HG03520 (cell line): ENCODE data around the gene LYPD4.

Experiments used
- ATAC-seq: cut with Tn5 transposase; IDR thresholded peaks from one replicate; pipeline ENCODE4 v1.9.1; 2021; ENCODE audit warnings: mild to moderate bottlenecking, moderate library complexity; ENCODE audit not compliant: unreplicated experiment

The LYPD4 gene, protein sequence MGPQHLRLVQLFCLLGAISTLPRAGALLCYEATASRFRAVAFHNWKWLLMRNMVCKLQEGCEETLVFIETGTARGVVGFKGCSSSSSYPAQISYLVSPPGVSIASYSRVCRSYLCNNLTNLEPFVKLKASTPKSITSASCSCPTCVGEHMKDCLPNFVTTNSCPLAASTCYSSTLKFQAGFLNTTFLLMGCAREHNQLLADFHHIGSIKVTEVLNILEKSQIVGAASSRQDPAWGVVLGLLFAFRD

DNA sequence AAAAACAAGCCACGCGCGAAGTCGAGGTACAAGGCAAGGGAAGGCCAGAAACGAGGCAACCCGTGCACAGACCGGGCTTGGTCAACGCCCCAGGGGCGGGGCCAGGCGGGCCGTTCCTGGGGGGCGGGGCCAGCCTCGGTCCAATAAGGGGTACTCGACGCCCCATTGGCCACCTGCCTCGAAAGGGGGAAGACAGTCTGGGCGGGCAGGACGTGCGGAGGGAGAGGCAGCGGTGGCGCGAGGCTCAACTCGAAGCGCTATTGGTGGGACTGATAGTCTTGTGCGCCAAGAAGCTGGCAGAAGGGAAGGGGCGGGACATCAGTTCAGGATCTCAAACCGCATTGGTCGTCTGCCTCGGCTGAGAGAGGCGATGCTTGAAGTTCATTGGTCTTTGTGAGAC, at the start of gene LYPD4:
TSS of gene LYPD4 (minus strand) at position 83 of the 400 bp plus-strand sequence. CDS start 5,398 bp downstream, outside the sequence.
- ATAC-seq, result no peak

DNA sequence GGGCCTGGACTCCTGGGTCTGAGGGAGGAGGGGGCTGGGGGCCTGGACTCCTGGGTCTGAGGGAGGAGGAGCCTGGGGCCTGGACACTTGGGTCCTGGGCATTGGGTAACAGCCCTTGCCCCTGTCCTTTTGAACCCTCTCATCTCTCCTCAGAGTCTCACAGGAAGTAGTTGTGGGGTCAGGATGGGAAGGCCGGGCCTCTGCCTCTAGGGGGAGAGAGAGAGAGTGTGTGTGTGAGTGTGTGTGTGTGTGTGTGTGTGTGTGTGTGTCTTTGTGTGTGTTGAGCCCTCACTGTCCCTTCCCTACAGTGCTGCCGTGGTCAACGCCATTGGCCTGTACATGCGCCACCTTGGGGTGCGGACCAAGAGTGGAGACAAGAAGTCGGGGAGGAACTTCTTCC, 49.4 kb upstream of the LYPD4 start:
- no peak for ATAC-seq

GRCh38 chr19:41892173-41892902, 47.9 kb upstream of the LYPD4 start:
- ATAC-seq, result no peak

GRCh38 chr19:41890936-41891335, 46.5 kb upstream of the LYPD4 start:
- no peak for ATAC-seq

GRCh38 chr19:41889896-41890295, 45.4 kb upstream of the LYPD4 start:
- no peak for ATAC-seq

GRCh38 chr19:41888926-41889325, 44.4 kb upstream of the LYPD4 start:
- ATAC-seq, result no peak

DNA sequence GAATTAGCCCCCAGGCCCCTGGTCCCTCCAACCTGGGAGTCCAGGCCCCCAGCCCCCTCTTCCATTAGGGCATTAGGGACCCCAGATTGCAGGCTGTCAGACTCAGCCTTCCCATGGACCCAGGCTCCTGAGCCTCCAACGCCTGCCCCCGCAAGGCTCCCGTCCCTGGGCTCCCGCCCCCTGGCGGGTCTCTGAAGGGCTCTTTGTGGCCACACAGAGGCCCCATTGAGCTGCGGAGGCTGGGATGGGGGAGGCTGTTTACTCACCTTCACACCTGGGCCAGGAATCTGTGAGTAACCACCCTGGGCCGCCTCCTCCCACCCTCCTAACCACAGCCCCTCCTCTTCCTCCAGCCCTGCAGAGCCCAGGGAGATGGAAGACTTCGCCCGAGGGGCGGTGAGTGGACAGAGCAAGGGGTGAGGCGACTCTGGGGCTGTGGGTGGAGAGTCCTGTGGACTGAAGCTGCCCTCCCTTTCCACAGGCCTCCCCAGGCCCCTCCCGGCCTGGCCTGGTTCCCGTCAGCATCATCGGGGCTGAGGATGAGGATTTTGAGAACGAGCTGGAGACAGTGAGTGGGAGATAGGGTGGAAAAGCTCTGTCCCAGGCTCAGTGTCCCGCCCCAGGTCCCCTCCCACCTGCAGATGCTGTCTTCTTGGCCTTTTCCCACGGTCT, 43.4 kb upstream of the LYPD4 start:
- ATAC-seq, result no peak

- ATAC-seq, result no peak
Observed at GRCh38 chr19:41886761-41887710, 42.6 kb upstream of the LYPD4 start.

DNA sequence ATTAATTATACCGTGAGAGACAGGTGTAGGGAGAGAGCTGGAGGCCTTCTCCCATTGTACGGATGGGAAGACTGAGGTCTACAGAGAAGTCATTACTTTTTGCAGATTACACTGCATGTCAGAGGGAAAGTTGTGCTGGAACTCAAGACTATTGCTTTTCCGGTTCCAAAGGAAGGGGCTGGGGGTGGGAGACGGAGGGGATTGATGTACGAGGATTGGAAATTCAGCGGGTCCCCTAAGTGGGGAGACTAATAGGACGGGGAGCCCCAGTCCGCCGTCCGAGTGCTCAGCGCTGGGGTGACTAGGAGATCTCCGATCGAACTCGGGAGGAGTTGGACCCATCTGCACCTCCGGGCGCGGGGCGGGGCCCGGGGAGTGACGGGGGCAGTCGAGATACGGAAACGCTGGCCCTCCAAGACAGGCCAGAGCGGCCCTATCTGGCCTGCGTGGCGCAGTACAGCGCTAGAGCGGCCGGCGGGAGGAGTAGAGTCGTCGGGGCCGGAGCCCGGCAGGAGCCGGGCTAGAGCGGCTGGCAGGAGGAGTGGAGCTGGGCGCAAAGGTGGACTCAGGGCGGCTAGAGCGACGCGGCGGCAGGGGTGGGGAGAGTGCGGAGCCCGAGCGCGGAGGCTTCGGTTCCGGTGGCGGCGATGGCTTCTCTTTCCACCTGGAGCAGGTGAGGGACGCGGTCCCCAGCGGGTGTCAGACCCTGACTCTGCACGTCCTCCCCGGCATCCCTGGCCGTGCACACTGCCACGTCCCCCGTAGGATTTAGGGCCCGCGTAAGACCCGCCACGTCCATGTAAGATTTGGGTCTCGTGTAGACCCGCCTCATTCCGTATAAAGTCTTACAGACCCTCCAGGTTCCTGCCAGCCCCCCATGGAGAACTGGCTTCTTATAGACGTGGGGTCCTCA, 39.6 kb upstream of the LYPD4 start:
- ATAC-seq, result peak; percentile 79

GRCh38 chr19:41883463-41883820, 39.0 kb upstream of the LYPD4 start:
- ATAC-seq, result no peak

DNA sequence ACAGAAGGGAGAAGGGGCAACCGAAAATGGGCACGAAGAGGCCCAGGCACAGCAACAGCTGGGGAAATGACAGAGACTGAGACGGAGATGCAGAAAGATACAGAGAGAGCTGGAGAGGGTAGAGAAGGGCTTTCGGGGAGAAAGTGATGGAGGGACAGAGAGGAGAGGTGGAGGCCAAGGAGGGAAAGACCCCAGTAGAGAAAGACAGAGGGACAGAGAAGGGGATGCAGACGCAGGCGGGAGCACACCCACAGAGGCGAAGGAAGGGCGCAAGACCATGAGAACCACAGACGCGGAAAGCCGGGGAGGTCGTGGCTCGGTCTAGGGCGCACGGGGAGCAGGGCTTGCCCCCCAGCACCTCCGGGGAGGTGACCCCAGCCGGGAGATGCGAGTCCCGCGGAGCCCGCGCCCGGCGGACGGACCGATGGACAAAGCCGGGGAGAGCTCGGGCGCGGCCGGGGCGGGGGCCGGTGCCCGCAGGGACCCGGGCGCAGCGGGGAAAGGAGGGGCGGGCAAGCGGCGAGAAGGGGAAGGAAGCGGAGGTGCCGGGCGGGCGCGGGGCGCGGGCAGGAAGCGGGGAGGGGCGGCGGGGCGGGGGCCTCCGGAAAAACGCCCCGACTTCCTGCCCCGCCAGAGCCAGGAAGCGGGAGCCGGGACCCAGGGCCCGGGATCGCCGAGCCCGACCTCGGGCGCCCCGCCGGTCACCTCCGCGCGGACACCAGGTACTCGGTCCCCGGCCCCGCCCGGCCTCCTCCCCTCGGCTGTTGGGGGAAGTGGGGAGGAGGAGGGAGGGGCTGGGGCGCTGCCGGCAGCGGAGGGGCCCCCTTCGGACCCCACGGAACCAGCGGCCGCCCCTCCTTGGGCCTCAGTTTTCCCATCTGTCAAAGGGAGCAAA, 38.3 kb upstream of the LYPD4 start, which contains the start of gene ARHGEF1:
TSS of gene ARHGEF1 (plus strand) at position 617 of the 895 bp plus-strand sequence. CDS start 4,899 bp downstream, outside the sequence.
- no peak for ATAC-seq

GRCh38 chr19:41880329-41880708, 35.8 kb upstream of the LYPD4 start:
- ATAC-seq, result no peak

GRCh38 chr19:41879670-41880328, 35.3 kb upstream of the LYPD4 start:
- ATAC-seq, result no peak

DNA sequence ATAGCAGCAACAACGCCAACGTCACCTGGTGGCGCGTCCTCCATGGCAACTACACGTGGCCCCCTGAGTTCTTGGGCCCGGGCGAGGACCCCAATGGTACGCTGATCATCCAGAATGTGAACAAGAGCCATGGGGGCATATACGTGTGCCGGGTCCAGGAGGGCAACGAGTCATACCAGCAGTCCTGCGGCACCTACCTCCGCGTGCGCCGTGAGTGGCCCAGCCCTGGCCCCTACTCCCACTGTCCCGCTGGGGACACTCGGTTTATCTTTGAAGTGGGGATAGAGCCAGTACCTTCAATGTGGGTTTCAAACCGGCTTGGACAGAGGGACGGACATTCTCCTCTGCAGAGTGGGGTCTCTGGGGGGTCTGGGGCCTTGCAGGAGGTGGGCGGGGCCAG, 34.6 kb upstream of the LYPD4 start:
- ATAC-seq, result no peak

GRCh38 chr19:41877916-41878905, 33.7 kb upstream of the LYPD4 start:
- ATAC-seq, result no peak

DNA sequence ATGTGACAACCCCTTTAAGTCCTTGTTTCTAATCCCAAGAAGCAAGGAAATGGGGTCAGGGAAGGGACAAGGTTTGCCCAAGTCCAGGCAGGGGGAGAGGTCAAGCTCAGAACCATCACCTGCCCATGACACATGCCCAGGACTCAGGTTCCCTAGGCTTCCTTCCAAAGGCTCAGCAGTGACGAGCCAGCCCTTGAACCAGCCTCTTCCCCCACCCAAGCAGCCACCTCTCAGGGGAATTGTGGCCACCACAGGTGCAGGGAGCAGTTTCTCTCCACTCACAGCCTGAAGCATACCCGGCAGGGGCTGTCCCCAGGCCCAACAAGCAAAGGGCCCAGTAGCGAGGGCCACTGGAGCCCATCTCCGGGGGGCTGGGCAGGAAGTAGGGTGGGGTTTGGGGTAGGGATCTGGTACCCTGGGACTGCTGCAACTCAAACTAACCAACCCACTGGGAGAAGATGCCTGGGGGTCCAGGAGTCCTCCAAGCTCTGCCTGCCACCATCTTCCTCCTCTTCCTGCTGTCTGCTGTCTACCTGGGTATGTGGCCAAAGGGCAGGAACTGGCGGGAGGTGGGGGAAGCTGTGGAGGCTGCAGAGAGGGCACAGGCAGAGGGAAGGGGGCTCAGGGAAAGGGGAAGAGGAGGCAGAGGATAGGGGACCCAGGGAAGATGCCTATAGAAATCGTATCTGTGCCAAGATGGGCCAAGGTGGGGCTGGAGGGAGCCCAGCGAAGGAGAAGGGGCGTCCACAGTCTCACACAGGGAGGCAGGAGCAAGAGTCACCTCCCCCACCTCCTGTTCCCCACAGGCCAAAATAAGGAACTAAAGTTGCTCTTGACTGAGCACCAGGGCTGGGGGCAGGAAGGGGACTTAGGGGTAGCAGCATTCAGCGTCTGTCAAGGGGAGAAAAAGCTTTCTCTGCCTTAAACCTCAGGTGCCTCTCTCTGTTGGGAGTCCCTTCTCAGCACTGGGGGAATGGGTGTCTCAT, 32.7 kb upstream of the LYPD4 start, which contains the start of gene CD79A:
TSS of gene CD79A (plus strand) at position 433 of the 986 bp plus-strand sequence. CDS start at position 459, 26 bp downstream.
- ATAC-seq, result peak; percentile 51
